ENCODE measurements around the gene PLP1. TPM values are rescaled to one million over a fixed set of nuclear protein-coding genes. Genes with fewer than 3 reads are reported as not detected.

The PLP1 gene
- polyA plus RNA-seq, 3 donors: not detected

GRCh38 chrX:103791228-103791627, 14.6 kb downstream of the PLP1 start:
- Histone ChIP-seq H3K4me2 (replicated peaks; ENCODE audit: extremely low read depth, low read length, poor library complexity, severe bottlenecking) (no peak overlapping the region), H3K4me3 (replicated peaks in 1 of 3; ENCODE audit: low read depth in 2 of 3, low read length in 3 of 3) (no peak overlapping the region), H3K79me2 (ENCODE audit: insufficient read depth, low read length) (no peaks in the 10 kb centered on the region), H3K9me3 (replicated peaks in 1 of 2; ENCODE audit: control insufficient read depth in 1 of 2, insufficient read depth in 1 of 2, low read length in 2 of 2) (no peaks in the 10 kb centered on the region), H4K20me1 (ENCODE audit: insufficient read depth, low read length) (no peaks in the 10 kb centered on the region), H2AFZ (ENCODE audit: insufficient read depth, low read depth, low read length, poor library complexity, severe bottlenecking) (no peak overlapping the region), H3K9ac (ENCODE audit: insufficient read depth, low read length, poor library complexity, severe bottlenecking) (no peak overlapping the region), H3K27me3 (ENCODE audit: control insufficient read depth in 2 of 2, insufficient read depth in 2 of 2, low read length in 2 of 2) (no peaks in the 10 kb centered on the region), H3K36me3 (replicated peaks in 1 of 2; ENCODE audit: control insufficient read depth in 1 of 2, insufficient read depth in 2 of 2, low read length in 2 of 2) (no peaks in the 10 kb centered on the region), H3K27ac (ENCODE audit: low read depth in 1 of 2, low read length in 2 of 2) (no peak overlapping the region), H3K4me1 (ENCODE audit: control insufficient read depth in 1 of 2, insufficient read depth in 2 of 2, low read length in 2 of 2) (peaks cover 0 to 3% of the 10 kb centered on the region in 2 donors)
- Mint-ChIP-seq H3K9me3 (no peaks in the 10 kb centered on the region), H3K36me3 (no peaks in the 10 kb centered on the region), H3K4me1 (peaks cover 9% of the 10 kb centered on the region), H3K4me3 (no peak overlapping the region), H3K27me3 (ENCODE audit: low read depth in 3 of 3) (peaks cover 0 to 5% (median 1%) of the 10 kb centered on the region in 3 donors), H3K27ac (no peak overlapping the region)
- intact Hi-C loops (cut with micrococcal nuclease): no loop called here
- TF ChIP-seq CTCF (IDR thresholded peaks at IDR 0.05): no peak
- no peak for DNase-seq
- whole genome bisulfite sequencing (ENCODE audit: insufficient coverage): no CpG with 5 or more reads among the region's 4 CpGs

GRCh38 chrX:103791826-103792485, 15.3 kb downstream of the PLP1 start:
- Histone ChIP-seq H3K9me3 (replicated peaks in 1 of 2; ENCODE audit: control insufficient read depth in 1 of 2, insufficient read depth in 1 of 2, low read length in 2 of 2) (no peaks in the 10 kb centered on the region), H3K27ac (ENCODE audit: low read depth in 1 of 2, low read length in 2 of 2) (no peak overlapping the region), H3K79me2 (ENCODE audit: insufficient read depth, low read length) (no peaks in the 10 kb centered on the region), H3K4me2 (replicated peaks; ENCODE audit: extremely low read depth, low read length, poor library complexity, severe bottlenecking) (no peak overlapping the region), H4K20me1 (ENCODE audit: insufficient read depth, low read length) (no peaks in the 10 kb centered on the region), H3K36me3 (replicated peaks in 1 of 2; ENCODE audit: control insufficient read depth in 1 of 2, insufficient read depth in 2 of 2, low read length in 2 of 2) (no peaks in the 10 kb centered on the region), H2AFZ (ENCODE audit: insufficient read depth, low read depth, low read length, poor library complexity, severe bottlenecking) (no peak overlapping the region), H3K4me1 (ENCODE audit: control insufficient read depth in 1 of 2, insufficient read depth in 2 of 2, low read length in 2 of 2) (peaks cover 0 to 3% of the 10 kb centered on the region in 2 donors), H3K4me3 (replicated peaks in 1 of 3; ENCODE audit: low read depth in 2 of 3, low read length in 3 of 3) (no peak overlapping the region), H3K27me3 (ENCODE audit: control insufficient read depth in 2 of 2, insufficient read depth in 2 of 2, low read length in 2 of 2) (no peaks in the 10 kb centered on the region), H3K9ac (ENCODE audit: insufficient read depth, low read length, poor library complexity, severe bottlenecking) (no peak overlapping the region)
- Mint-ChIP-seq H3K4me3 (no peak overlapping the region), H3K9me3 (no peaks in the 10 kb centered on the region), H3K4me1 (peaks cover 9% of the 10 kb centered on the region), H3K36me3 (no peaks in the 10 kb centered on the region), H3K27me3 (ENCODE audit: low read depth in 3 of 3) (peaks cover 0 to 3% (median 1%) of the 10 kb centered on the region in 3 donors), H3K27ac (no peak overlapping the region)
- intact Hi-C loops (cut with micrococcal nuclease): no loop called here
- no peak for DNase-seq
- no CpG with 5 or more reads among the region's 2 CpGs for WGBS (ENCODE audit: insufficient coverage)
- TF ChIP-seq CTCF (IDR thresholded peaks at IDR 0.05): no peak
